GM12892 (cell line): ENCODE measurements around the gene RBBP9.

Source experiments
- DNase-seq: peaks from one replicate; pipeline ENCODE4 v3.0.0; 2011; ENCODE audit not compliant: insufficient read length
- FAIRE-seq: peaks from 2 replicates; lab custom pipeline; 2011; peaks lifted over from hg19 to GRCh38; lab: Jason Lieb, UNC
- POLR2A ChIP-seq: IDR thresholded peaks from 2 replicates; pipeline ENCODE4 v1.6.1; 2011; ENCODE audit warnings: low read depth, low read length, control low read depth
- POLR2AphosphoS5 ChIP-seq: IDR thresholded peaks from 2 replicates; pipeline ENCODE4 v1.6.1; 2011; ENCODE audit warnings: low read depth, low read length, control low read depth
- TAF1 ChIP-seq: IDR thresholded peaks from 2 replicates; pipeline ENCODE4 v1.6.1; 2011; ENCODE audit warnings: low read depth, mild to moderate bottlenecking, control low read depth, low read length, borderline replicate concordance

RBBP9 gene

DNA sequence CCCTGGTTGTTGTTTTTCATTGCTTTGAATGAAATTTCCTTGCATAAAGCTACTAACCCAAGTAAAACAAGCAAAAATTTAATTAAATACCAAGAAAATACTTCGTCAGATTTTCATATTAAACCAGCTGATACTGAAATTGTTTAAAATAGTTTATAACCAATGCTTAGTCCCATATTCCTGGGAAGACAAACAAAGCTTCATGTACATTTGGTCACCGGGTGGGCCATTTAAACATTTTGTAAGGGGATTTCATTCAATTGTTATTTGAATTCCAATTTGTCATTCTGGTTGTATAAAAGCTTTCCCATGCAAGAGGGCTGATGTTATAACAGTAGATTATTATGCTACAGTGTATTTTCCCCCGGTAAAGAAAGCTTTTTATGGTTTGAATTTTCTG lies 578 bp upstream of the RBBP9 start:
- no peak for TF ChIP-seq POLR2A
- TF ChIP-seq POLR2AphosphoS5, result no peak
- no peak for TF ChIP-seq TAF1
- FAIRE-seq, result no peak

DNA sequence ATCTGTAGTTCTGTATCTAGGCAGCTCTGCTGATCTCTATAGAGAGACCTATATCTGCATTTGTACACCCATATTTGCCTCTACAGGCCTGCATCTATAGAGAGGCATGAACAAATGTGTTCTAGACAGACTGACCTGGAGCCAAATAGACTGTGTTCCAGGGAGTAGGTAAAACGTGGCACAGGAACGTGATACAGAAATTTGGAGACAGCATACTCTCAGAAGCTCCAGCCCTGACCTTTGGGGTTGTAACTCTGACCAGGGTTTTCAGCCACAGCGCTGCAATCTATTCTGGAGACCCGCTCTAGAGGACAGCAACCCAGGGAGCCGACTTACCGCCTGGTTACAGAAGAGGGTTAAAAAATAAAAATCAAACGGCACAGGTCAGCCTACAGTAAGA lies 983 bp downstream of the RBBP9 start:
- DNase-seq, result no peak
- TF ChIP-seq TAF1 (no peak), POLR2A (no peak), POLR2AphosphoS5 (no peak)
- peak; percentile 53 for FAIRE-seq

More for the DNA sequence above, 578 bp upstream of the RBBP9 start:
- DNase-seq, result no peak

DNA sequence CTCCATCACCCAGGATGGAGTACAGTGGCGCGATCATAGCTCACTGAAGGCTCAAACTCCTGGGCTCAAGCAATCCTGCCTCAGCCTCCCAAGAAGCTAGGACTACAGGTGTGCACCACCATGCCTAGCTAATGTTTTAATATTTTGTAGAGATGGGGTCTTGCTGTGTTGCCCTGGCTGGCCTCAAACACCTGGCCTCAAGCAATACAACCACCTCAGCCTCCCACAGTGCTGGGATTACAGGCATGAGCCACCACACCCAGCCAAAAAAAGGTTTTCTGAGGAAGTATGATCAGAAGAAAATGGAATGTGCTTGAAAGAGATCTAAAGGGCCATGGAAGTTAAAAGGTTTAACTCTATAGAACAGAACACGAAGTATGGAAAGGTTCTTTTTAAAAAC lies 8.7 kb downstream of the RBBP9 start:
- no peak for FAIRE-seq
- DNase-seq, result no peak

DNA sequence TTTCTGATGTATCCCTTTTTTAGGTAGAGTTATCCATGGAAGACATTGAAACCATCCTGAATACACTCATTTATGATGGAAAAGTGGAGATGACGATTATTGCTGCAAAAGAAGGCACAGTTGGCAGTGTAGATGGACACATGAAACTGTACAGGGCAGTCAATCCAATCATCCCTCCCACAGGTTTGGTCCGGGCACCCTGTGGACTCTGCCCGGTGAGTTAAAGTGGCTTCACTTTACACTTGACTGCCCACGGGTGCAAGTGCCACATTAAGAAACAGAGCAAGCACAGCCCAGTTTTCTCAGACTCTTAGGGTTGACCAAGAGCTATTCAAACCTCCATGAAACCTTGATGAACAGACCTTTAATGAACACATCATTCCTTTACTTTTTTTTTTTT lies 15.4 kb downstream of the RBBP9 start:
- no peak for FAIRE-seq
- no peak for DNase-seq
- TF ChIP-seq POLR2AphosphoS5, result no peak
- TF ChIP-seq TAF1, result no peak
- TF ChIP-seq POLR2A, result no peak

More for the DNA sequence above, 8.7 kb downstream of the RBBP9 start:
- TF ChIP-seq TAF1, result no peak

DNA sequence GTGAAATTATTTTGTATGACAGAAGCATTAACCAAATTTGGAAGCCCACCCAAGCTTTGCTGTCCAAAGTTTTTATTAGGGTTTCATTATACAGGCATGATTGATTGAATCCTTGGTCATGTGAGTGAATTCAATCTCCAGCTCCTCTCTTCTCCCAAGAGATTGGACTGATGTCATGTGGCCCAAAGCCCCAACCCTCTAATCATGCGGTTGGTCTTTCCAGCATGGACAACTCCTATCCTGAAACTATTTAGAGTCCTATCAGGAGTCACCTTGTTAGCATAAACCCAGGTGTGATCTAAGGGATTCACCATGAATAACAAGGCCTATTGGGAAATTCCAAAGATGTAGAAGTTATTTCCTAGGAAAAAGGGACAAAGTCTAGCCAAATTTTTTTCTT lies 19.2 kb downstream of the RBBP9 start:
- FAIRE-seq (no peak), DNase-seq (no peak)
- TF ChIP-seq POLR2AphosphoS5, result no peak
- no peak for TF ChIP-seq POLR2A
- TF ChIP-seq TAF1, result no peak

DNA sequence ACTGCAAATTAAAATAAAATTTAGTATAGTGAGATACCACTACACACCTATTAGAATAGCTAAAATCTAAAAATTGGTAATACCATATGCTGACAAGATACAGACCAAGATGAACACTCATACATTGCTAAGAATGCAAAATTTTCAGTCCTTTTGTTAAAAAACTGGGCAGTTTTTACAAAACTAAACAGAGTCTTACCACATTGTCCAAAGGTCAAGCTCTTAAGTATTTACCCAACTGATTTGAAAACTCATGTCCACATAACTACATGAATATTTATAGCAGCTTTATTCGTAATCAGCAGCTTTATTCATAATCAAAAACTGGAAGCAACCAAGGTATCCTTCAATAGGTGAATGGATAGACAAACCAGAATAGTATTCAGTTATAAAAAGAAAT lies 19.8 kb downstream of the RBBP9 start:
- no peak for FAIRE-seq
- no peak for DNase-seq
- TF ChIP-seq POLR2AphosphoS5 (no peak), POLR2A (no peak), TAF1 (no peak)

DNA sequence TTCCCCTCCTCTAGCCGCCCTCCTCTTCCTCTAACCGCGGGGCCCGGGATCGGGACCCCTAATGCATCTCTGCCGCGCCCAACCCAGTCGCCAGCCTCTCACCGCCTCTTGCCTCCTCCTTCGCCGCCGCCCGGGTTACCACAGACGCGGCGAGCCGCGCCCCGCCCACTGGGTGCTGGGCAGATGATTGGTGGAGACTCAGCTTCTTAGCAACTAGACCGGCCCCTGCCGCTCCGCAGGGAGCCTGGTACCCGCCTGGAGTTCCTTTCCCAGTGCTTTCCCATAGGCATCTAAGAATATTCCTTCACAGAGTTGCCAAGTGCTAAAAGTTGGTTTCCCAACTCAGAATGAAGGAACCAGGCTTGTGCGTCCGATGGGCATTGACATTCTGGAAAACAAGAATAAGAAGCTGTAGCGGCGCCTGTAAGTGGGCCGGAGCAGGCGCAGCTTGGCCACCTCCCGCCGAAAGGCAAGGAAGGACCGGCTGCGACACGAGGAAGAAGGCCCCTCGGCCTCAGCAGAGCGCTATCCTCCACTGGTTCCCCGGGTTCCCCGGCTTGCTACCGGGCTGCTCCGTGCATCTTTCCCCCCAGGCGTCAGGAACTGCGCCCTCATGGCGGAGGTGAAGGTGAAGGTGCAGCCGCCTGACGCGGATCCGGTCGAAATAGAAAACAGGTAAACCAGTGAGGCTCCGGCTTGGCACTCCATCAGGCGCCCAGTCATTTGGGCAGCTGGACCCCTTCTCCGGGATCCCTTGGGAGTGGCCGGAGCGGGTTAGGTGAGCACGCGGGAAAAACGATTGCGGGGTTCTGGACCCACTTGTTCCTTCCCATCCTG lies 29.9 kb downstream of the RBBP9 start, which contains the start of the genes DZANK1 and POLR3F:
TSS of gene DZANK1 (minus strand) at position 137 of the 837 bp plus-strand sequence. CDS start 1,672 bp downstream, outside the sequence.
TSS of gene POLR3F (plus strand) at position 497 of the 837 bp plus-strand sequence. CDS start at position 614, 117 bp downstream.
- TF ChIP-seq POLR2A (peak; percentile 79), POLR2AphosphoS5 (peak; percentile 75), TAF1 (peak; percentile 56; the same call in 1 of the 2 replicates)
- DNase-seq (peak; percentile 92), FAIRE-seq (peak; percentile 95)

DNA sequence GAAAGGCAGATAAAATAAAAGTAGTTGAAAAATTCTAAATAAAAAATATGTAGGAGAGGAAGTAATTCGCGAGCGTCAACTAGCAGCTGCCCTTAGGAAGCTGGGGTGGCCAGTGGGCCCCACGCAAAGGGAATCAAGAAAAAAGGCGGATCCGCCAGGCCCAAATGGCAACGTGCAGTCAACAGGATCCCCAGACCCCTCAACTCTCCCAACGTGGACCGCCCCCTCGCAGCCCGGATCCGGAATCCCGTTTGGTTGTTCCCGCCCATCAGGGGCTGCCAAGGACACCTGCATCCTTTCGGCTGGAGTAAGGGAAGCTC lies 30.5 kb downstream of the RBBP9 start:
- TF ChIP-seq POLR2AphosphoS5 (no peak), TAF1 (no peak), POLR2A (no peak)
- DNase-seq (no peak), FAIRE-seq (no peak)

DNA sequence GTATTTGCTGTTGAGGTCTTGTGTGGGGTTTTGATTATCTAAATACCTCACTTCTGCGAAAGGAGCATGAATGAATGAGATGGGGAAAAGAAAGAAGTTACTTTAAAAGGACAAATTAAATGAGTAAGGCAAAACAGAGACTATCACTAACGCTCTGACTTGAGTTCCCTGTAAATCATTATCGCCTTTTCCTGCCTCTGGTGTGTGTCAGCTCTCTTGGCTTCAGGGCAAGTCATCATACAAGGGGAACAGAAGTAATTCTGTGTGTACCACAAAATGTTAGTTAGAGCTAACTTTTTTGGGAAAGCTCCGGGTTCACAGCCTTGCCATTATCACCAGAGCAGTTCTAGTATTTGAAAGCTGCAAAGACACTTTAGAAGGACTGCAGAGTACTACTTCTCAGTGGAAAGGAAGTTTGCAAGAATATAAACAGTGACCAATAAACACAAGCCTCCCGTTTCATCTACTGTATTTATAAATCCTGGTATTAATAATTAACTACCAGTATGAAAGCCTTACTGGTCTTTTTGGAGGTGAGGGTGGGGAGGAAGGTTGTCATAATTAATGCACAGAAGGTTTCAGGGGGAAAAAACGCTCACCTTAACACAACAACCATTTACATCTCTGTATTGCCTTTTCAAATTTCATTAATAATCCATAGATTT lies 31.4 kb downstream of the RBBP9 start:
- DNase-seq, result no peak
- TF ChIP-seq TAF1, result no peak
- no peak for FAIRE-seq

DNA sequence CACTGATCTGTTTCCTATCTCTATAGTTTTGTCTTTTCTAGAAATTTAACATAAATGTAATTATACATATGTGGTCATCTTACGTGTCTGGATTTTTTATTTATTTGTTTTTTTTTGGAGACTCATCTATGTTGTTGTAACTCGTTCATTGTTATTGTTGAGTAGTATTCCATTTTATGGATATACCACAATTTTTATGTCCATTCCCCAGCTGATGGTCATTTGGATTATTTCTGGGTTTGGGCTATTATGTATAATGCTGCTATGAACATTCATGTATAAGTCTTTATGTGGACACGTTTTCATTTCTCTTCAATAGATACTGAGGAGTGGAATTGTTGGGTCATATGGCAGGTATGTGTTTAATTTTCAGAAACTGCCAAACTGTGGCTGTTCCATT lies 40.4 kb downstream of the RBBP9 start:
- FAIRE-seq, result no peak

DNA sequence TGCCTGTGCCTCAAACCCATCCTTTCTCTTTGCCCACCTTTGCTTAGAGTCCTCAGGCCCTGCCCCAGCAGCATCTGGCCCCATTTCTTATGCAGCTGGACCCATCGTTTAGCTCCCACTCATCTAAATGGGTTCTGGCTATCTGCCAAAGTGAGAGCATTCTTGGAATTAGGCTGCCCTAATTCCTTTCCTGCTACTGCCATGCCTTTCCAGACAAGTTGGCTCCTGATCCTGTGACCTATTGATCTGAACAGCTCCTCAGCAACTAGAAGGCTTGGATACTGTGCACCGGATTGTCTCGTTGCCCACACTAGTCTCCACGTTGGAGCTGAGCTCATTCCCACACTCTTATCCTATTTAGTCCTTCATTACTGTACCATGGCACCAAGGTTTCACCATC lies 53.1 kb downstream of the RBBP9 start:
- DNase-seq, result no peak
- no peak for FAIRE-seq
- no peak for TF ChIP-seq POLR2AphosphoS5
- no peak for TF ChIP-seq POLR2A
- TF ChIP-seq TAF1, result no peak

More for the DNA sequence above, 40.4 kb downstream of the RBBP9 start:
- no peak for DNase-seq
- no peak for TF ChIP-seq POLR2AphosphoS5
- no peak for TF ChIP-seq TAF1

DNA sequence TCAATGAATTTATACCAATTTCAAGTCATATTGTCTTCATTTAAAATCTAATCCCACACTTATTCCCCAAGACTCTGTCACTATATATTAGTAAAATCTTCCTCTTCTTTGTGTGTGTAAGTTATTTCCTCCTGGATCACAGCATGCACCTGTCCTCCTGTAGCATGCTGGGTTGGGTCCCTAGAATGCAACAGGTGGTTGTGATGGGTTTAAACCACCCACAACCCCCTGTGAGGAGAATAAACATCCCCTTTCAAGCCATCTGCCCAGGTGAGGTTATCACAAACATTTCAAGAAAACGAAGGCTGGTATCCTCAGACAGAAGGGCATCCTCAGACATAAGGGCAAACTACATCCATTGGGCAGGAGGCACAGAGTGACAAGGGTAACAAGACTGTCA lies 56.6 kb downstream of the RBBP9 start:
- DNase-seq (no peak), FAIRE-seq (no peak)
- no peak for TF ChIP-seq POLR2AphosphoS5
- TF ChIP-seq POLR2A, result no peak
- TF ChIP-seq TAF1, result no peak
